H1 (cell line): ENCODE data around the gene SLC13A3. TPM values are rescaled to one million over a fixed set of nuclear protein-coding genes. Genes with fewer than 3 reads are reported as not detected.
A peak's percentile ranks its signal among the peaks of the same experiment; 100 is the strongest.

ENCODE experiments used
- BACH1 ChIP-seq: IDR thresholded peaks from 2 replicates; pipeline ENCODE4 v1.6.1; 2012; ENCODE audit warnings: low read length, improper control_type of control experiment
- BRCA1 ChIP-seq: IDR thresholded peaks from 2 replicates; pipeline ENCODE4 v1.6.1; 2012; ENCODE audit warnings: low read depth, low read length, improper control_type of control experiment
- CBX5 ChIP-seq: fragments of 300-800, 300-1000 bp; sonication (generic); IDR thresholded peaks from 2 replicates; pipeline ENCODE4 v1.7.1; 2016; ENCODE audit warnings: antibody characterized with exemption, low read length, low read depth
- CHD1 ChIP-seq: IDR thresholded peaks from 2 replicates; pipeline ENCODE4 v1.6.1; 2012; ENCODE audit warnings: low read depth, low read length, improper control_type of control experiment
- CREB1 ChIP-seq: IDR thresholded peaks from 2 replicates; pipeline ENCODE4 v1.6.1; 2012; ENCODE audit warnings: inconsistent platforms
- EP300 ChIP-seq, 2 experiments: IDR thresholded peaks; 1 replicate in 1 of 2; 2 replicates in 1 of 2; pipeline ENCODE4 v1.6.1; 2011 to 2012; ENCODE audit warnings: low read depth in 2 of 2, low read length in 2 of 2, mild to moderate bottlenecking in 2 of 2, borderline replicate concordance in 1 of 2, inconsistent platforms in 1 of 2, moderate library complexity in 1 of 2
- FOSL1 ChIP-seq: IDR thresholded peaks from 2 replicates; pipeline ENCODE4 v1.6.1; 2011; ENCODE audit warnings: mild to moderate bottlenecking, low read depth, low read length, moderate library complexity; ENCODE audit not compliant: insufficient read depth
- GTF2F1 ChIP-seq: IDR thresholded peaks from 2 replicates; pipeline ENCODE4 v1.6.1; 2012; ENCODE audit warnings: low read depth, low read length, improper control_type of control experiment, borderline replicate concordance
- HDAC2 ChIP-seq, 2 experiments: fragments of 300-600 bp in 1 of 2; sonication (generic) in 1 of 2; IDR thresholded peaks; 2 replicates each; pipeline ENCODE4 v1.6.1; 2011 to 2012; ENCODE audit warnings: low read depth in 2 of 2, low read length in 2 of 2, mild to moderate bottlenecking in 2 of 2, moderate library complexity in 2 of 2, borderline replicate concordance in 1 of 2, inconsistent platforms in 1 of 2
- JUN ChIP-seq: IDR thresholded peaks from 2 replicates; pipeline ENCODE4 v1.6.1; 2011; ENCODE audit warnings: low read depth, mild to moderate bottlenecking, improper control_type of control experiment, low read length
- KDM4A ChIP-seq: IDR thresholded peaks from one replicate; pipeline ENCODE4 v1.7.1; 2012; ENCODE audit warnings: low read depth, mild to moderate bottlenecking, moderate library complexity, low read length, inconsistent platforms; ENCODE audit not compliant: severe bottlenecking
- KDM5A ChIP-seq: fragments of 200-600 bp; IDR thresholded peaks from 2 replicates; pipeline ENCODE4 v1.7.1; 2012; ENCODE audit warnings: mild to moderate bottlenecking, low read length, inconsistent platforms, mixed read lengths
- NANOG ChIP-seq: IDR thresholded peaks from 2 replicates; pipeline ENCODE4 v1.6.1; 2011; ENCODE audit warnings: low read length, low read depth, mild to moderate bottlenecking, inconsistent platforms; ENCODE audit not compliant: insufficient read depth, poor library complexity, severe bottlenecking
- NRF1 ChIP-seq: IDR thresholded peaks from 2 replicates; pipeline ENCODE4 v1.6.1; 2011; ENCODE audit warnings: mild to moderate bottlenecking, low read depth, low read length, improper control_type of control experiment
- POU5F1 ChIP-seq: IDR thresholded peaks from 2 replicates; pipeline ENCODE4 v1.6.1; 2011; ENCODE audit warnings: low read depth, mild to moderate bottlenecking, low read length, moderate library complexity
- RAD21 ChIP-seq, 2 experiments: IDR thresholded peaks in 1 of 2; conservative IDR thresholded peaks in 1 of 2; 2 replicates each; pipeline ENCODE4 v1.6.1; 2011; ENCODE audit warnings: low read depth in 2 of 2, low read length in 2 of 2, improper control_type of control experiment in 1 of 2, inconsistent platforms in 1 of 2, mild to moderate bottlenecking in 1 of 2, moderate library complexity in 1 of 2
- RFX5 ChIP-seq: IDR thresholded peaks from 2 replicates; pipeline ENCODE4 v1.6.1; 2011; ENCODE audit warnings: low read depth, low read length, improper control_type of control experiment, borderline replicate concordance
- SIRT6 ChIP-seq: IDR thresholded peaks from one replicate; pipeline ENCODE4 v1.7.1; 2012; ENCODE audit warnings: low read length, inconsistent platforms
- SP1 ChIP-seq: IDR thresholded peaks from 2 replicates; pipeline ENCODE4 v1.6.1; 2011; ENCODE audit warnings: low read depth, low read length
- SP4 ChIP-seq: IDR thresholded peaks from 2 replicates; pipeline ENCODE4 v1.6.1; 2012; ENCODE audit warnings: low read length, inconsistent platforms
- TBP ChIP-seq: IDR thresholded peaks from 2 replicates; pipeline ENCODE4 v1.6.1; 2011; ENCODE audit warnings: low read depth, low read length, improper control_type of control experiment
- TCF12 ChIP-seq: IDR thresholded peaks from 2 replicates; pipeline ENCODE4 v1.6.1; 2011; ENCODE audit warnings: low read depth, mild to moderate bottlenecking, low read length
- YY1 ChIP-seq: IDR thresholded peaks from 2 replicates; pipeline ENCODE4 v1.6.1; 2011; ENCODE audit warnings: low read depth, mild to moderate bottlenecking, low read length
- polyA plus RNA-seq, 7 experiments: library from polyadenylated mRNA; depleted of rRNA in 3 of 7; stranded (reverse) in 5 of 7; unstranded in 2 of 7; fragments of >200 nt in 5 of 7; fragments of 200-250 nt in 2 of 7; gene quantifications; 1 replicate in 5 of 7; 2 replicates in 1 of 7; 4 replicates in 1 of 7; pipeline versions ENCODE4 v1.2.1 to v1.2.3, GENCODE V29; 2011 to 2013; ENCODE audit warnings: missing spikeins in 2 of 7, mixed read lengths in 2 of 7
- total RNA-seq: library from RNA; stranded (reverse); fragmentation: NEBNext Ultra II Directional; extraction: Animal tissue kit (Norgen Biotek cat#: 25700); gene quantifications from 2 replicates; pipeline ENCODE4 v1.2.1, GENCODE V29; 2021
- TF ChIP-seq, protein P1 (sequence below): IDR thresholded peaks from 2 replicates; pipeline ENCODE4 v1.6.1; 2012; ENCODE audit warnings: inconsistent platforms

The SLC13A3 gene
- total and polyA plus RNA-seq, 2 of the 8 experiments (the other 6 are each of a cell fraction or from before 2014, with no cell fraction given): 9.4 to 12.6 TPM

DNA sequence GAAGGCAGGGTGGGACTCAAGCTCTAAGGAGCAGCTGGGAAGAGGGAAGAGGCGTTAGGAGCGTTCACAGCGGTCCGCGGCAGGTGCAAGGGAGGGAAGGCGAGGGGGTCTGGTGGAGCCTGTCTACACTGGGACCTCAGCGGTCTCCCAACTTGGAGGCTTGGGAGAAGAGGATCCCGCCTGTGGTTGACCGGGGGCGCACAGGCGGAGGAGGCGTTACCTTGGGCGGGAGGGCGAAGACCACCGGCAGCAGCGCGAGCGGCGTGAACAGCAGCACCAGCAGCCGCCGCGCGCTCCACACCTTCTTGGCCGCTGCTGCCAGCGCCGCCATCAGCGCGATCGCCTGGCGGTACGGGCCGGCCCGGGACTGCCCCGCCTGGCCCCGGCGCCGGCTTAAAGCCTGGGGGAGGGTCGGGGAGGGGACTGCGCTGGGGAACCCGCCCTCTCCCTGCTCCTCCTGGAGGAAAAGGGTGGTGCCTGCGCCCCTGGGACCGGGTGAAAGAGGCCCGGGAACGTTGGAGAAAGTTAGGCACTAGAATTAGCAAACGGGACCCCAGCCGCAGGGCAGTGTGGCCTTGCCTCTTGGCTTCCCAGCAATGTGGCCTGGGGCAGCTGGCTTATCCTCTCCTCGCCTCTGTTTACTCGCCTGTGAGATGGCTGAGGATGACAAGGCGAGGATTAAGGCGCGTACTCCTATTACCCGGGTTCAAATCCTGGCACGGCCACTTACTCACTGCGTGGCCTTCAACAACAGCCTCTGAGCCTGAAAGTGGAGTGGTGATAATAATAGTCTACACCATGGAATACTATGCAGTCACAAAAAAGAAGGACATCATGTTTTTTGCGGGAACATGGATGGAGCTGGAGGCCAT, at the start of gene SLC13A3 (continued):
- TF ChIP-seq POU5F1 (no peak), NRF1 (no peak), KDM5A (no peak), BRCA1 (no peak), JUN (no peak), BACH1 (no peak), GTF2F1 (no peak), EP300 (IDR thresholded peaks at IDR 0.05; ENCODE audit: borderline replicate concordance in 1 of 2, low read depth in 2 of 2, low read length in 2 of 2) (no peak), NANOG (no peak), FOSL1 (no peak), KDM4A (peak; percentile 61), SP1 (no peak), HDAC2 (IDR thresholded peaks at IDR 0.05; ENCODE audit: borderline replicate concordance in 1 of 2, low read depth in 2 of 2, low read length in 2 of 2) (no peak), CREB1 (no peak), RFX5 (no peak), CBX5 (no peak), YY1 (peak; percentile 76), RAD21 (IDR thresholded peaks at IDR 0.05 in 1 of 2, conservative IDR thresholded peaks at IDR 0.05 in 1 of 2; ENCODE audit: low read depth in 2 of 2, low read length in 2 of 2) (peak in 1 of 2 experiments; percentile 26; a peak in 2 of 4 replicates), CHD1 (no peak), SP4 (no peak), TBP (peak; percentile 50; the same call in 1 of the 2 replicates), SIRT6 (no peak), TCF12 (no peak)
- TF ChIP-seq, protein P1, sequence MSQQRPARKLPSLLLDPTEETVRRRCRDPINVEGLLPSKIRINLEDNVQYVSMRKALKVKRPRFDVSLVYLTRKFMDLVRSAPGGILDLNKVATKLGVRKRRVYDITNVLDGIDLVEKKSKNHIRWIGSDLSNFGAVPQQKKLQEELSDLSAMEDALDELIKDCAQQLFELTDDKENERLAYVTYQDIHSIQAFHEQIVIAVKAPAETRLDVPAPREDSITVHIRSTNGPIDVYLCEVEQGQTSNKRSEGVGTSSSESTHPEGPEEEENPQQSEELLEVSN: peak; percentile 71
